Measurements from ENCODE around the gene ALDH8A1.

- TF ChIP-seq CTCF (IDR thresholded peaks at IDR 0.05; ENCODE audit: low read depth, low read length, poor library complexity, severe bottlenecking) = no peak
- TF ChIP-seq EZH2phosphoT487 (IDR thresholded peaks at IDR 0.05; ENCODE audit: borderline replicate concordance, low read length) = no peak
Observed at GRCh38 chr6:134945045-134945444, 4.9 kb downstream of the ALDH8A1 start.

Data from DOHH2 (cell line).